ENCODE measurements around the gene RPS6KA4. TPM values are rescaled to one million over a fixed set of nuclear protein-coding genes. Genes with fewer than 3 reads are reported as not detected.
"Not testable (repeated sequence)": the region's sequence is repeated elsewhere in the genome, so short reads cannot be mapped to it uniquely, and the experiment has no call there.

Gene RPS6KA4
- total RNA-seq, 1 experiment from 2014 or later: 15.1 TPM

DNA sequence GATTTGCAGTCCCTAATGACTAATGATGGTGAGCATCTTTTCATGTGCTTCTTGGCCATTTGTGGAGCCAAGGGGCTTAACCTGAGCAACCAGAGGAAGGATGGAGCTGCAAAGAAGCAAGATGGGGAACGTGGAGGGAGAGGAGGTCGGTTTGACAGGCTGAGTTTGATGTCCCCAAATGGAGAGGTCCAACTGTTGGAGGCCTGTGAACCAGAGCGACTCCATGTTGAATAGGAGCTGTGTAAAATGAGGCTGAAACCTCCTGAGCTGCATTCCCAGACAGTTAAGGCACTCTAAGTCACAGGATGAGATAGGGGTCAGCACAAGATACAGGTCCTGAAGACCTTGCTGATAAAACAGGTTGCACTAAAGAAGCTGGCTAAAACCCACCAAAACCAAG lies 54.5 kb downstream of the RPS6KA4 start:
- no peak for DNase-seq (ENCODE audit: extremely low read depth, low read depth)

- no peak for DNase-seq (ENCODE audit: extremely low read depth, low read depth)
Measured at GRCh38 chr11:64415286-64415685, 56.3 kb downstream of the RPS6KA4 start.

GRCh38 chr11:64415996-64416728 lies 57.2 kb downstream of the RPS6KA4 start:
- no peak for DNase-seq (ENCODE audit: extremely low read depth, low read depth)

DNA sequence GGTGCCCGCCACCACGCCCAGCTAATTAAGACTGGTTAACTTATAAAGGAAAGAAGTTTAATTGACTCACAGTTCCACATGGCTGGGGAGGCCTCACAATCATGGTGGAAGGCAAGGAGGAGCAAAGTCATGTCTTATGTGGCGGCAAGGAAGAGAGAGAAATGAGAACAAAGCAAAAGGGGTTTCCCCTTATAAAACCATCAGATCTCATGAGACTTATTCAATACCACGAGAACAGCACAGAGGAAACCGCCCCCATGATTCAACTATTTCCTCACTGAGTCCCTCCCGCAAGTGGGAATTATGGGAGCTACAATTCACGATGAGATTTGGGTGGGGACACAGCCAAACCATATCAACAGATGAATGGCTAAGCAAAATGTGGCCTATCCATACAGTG lies 59.3 kb downstream of the RPS6KA4 start:
- DNase-seq (ENCODE audit: extremely low read depth, low read depth): not testable (repeated sequence)

- no peak for DNase-seq (ENCODE audit: extremely low read depth, low read depth)
Measured at GRCh38 chr11:64419257-64419790, 60.4 kb downstream of the RPS6KA4 start.

GRCh38 chr11:64419818-64420485 lies 61.0 kb downstream of the RPS6KA4 start:
- DNase-seq (ENCODE audit: extremely low read depth, low read depth): no peak

Small RNA genes within 50 kb of the gene (small RNA-seq; reads per million reads assigned to genes)
- gene MIR1237 (0 to 0.06 reads per million in 2 experiments), gene MIR7155 (0 to 0.41 reads per million in 2 experiments)

Other genes with a start within 250 kb of the RPS6KA4 start
- gene MACROD1, start 193.0 kb upstream of the RPS6KA4 start, total RNA-seq (2014; rRNA removed; shearing (Covaris generic)): 29.3 and 32.2 TPM in 2 replicates
- 147 and 154 TPM in 2 replicates for gene STIP1, start 173.0 kb upstream of the RPS6KA4 start, total RNA-seq (2014; rRNA removed; shearing (Covaris generic))
- 55.8 and 60.2 TPM in 2 replicates for gene FERMT3, start 152.4 kb upstream of the RPS6KA4 start, total RNA-seq (2014; rRNA removed; shearing (Covaris generic))
- 14.5 and 19.4 TPM in 2 replicates for gene TRPT1, start 133.0 kb upstream of the RPS6KA4 start, total RNA-seq (2014; rRNA removed; shearing (Covaris generic))
- 24.6 and 27.5 TPM in 2 replicates for gene NUDT22, start 132.9 kb upstream of the RPS6KA4 start, total RNA-seq (2014; rRNA removed; shearing (Covaris generic))
- 7.9 and 8.7 TPM in 2 replicates for gene DNAJC4, start 128.6 kb upstream of the RPS6KA4 start, total RNA-seq (2014; rRNA removed; shearing (Covaris generic))
- gene VEGFB, start 124.6 kb upstream of the RPS6KA4 start, total RNA-seq (2014; rRNA removed; shearing (Covaris generic)): 8.7 and 10.9 TPM in 2 replicates
- 57.6 and 61.0 TPM in 2 replicates for gene FKBP2, start 118.1 kb upstream of the RPS6KA4 start, total RNA-seq (2014; rRNA removed; shearing (Covaris generic))
- gene PPP1R14B, start 112.2 kb upstream of the RPS6KA4 start, total RNA-seq (2014; rRNA removed; shearing (Covaris generic)): 184 and 245 TPM in 2 replicates
- gene PLCB3, start 107.6 kb upstream of the RPS6KA4 start, total RNA-seq (2014; rRNA removed; shearing (Covaris generic)): 15.4 and 16.2 TPM in 2 replicates
- gene BAD, start 74.5 kb upstream of the RPS6KA4 start, total RNA-seq (2014; rRNA removed; shearing (Covaris generic)): 66.2 and 68.0 TPM in 2 replicates
- gene GPR137, start 73.3 kb upstream of the RPS6KA4 start, total RNA-seq (2014; rRNA removed; shearing (Covaris generic)): 16.4 and 20.0 TPM in 2 replicates
- gene KCNK4, start 67.9 kb upstream of the RPS6KA4 start, total RNA-seq (2014; rRNA removed; shearing (Covaris generic)): 0.10 TPM in 1 of 2 replicates, not detected in the other
- gene CATSPERZ, start 58.8 kb upstream of the RPS6KA4 start, total RNA-seq (2014; rRNA removed; shearing (Covaris generic)): 0.59 and 2.0 TPM in 2 replicates
- gene ESRRA, start 53.6 kb upstream of the RPS6KA4 start, total RNA-seq (2014; rRNA removed; shearing (Covaris generic)): 42.2 and 52.8 TPM in 2 replicates
- gene TRMT112, start 41.6 kb upstream of the RPS6KA4 start, total RNA-seq (2014; rRNA removed; shearing (Covaris generic)): 202 and 230 TPM in 2 replicates
- 205 and 210 TPM in 2 replicates for gene PRDX5, start 41.0 kb upstream of the RPS6KA4 start, total RNA-seq (2014; rRNA removed; shearing (Covaris generic))
- gene CCDC88B, start 19.0 kb upstream of the RPS6KA4 start, total RNA-seq (2014; rRNA removed; shearing (Covaris generic)): 2.8 and 3.7 TPM in 2 replicates
- gene SLC22A11, start 196.8 kb downstream of the RPS6KA4 start, total RNA-seq (2014; rRNA removed; shearing (Covaris generic)): 0.02 TPM in 1 of 2 replicates, not detected in the other
- gene SLC22A12, start 232.1 kb downstream of the RPS6KA4 start, total RNA-seq (2014; rRNA removed; shearing (Covaris generic)): not detected in 2 replicates